Neural cell (in vitro differentiated cells): ENCODE measurements around the gene SLCO3A1. TPM values are rescaled to one million over a fixed set of nuclear protein-coding genes. Genes with fewer than 3 reads are reported as not detected.

ENCODE experiments used
- H2AFZ ChIP-seq: fragments of 200-600, 300-800 bp; sonication (generic), shearing (Covaris generic); 2 replicates; pipeline ENCODE4 v1.6.0; 2014; ENCODE audit warnings: low read depth, mild to moderate bottlenecking, antibody characterized with exemption, low read length, moderate library complexity
- H3F3A ChIP-seq: fragments of 200-600 bp; shearing (Covaris generic); 2 replicates; pipeline ENCODE4 v1.6.1; 2016; ENCODE audit warnings: mild to moderate bottlenecking, moderate library complexity, mixed read lengths, antibody characterized with exemption, low read length; ENCODE audit not compliant: insufficient read depth, poor library complexity, severe bottlenecking
- H3K27ac ChIP-seq: fragments of 200-600, 300-800 bp; sonication (generic), shearing (Covaris generic); 2 replicates; pipeline ENCODE4 v1.5.1; 2014; ENCODE audit warnings: mild to moderate bottlenecking, low read length, moderate library complexity
- H3K27me3 ChIP-seq: fragments of 300-800, 200-600 bp; sonication (generic), shearing (Covaris generic); 2 replicates; pipeline ENCODE4 v1.6.0; 2014; ENCODE audit warnings: mild to moderate bottlenecking, low read depth, low read length, moderate library complexity; ENCODE audit not compliant: insufficient read depth
- H3K36me3 ChIP-seq: fragments of 300-800, 200-600 bp; sonication (generic), shearing (Covaris generic); 2 replicates; pipeline ENCODE4 v1.5.1; 2014; ENCODE audit warnings: mild to moderate bottlenecking, antibody characterized with exemption, low read length, moderate library complexity; ENCODE audit not compliant: insufficient read depth
- H3K4me2 ChIP-seq: fragments of 300-800, 200-600 bp; sonication (generic), shearing (Covaris generic); 2 replicates; pipeline ENCODE4 v1.6.0; 2014; ENCODE audit warnings: mild to moderate bottlenecking, low read length
- H3K4me3 ChIP-seq: fragments of 300-800, 200-600 bp; sonication (generic), shearing (Covaris generic); 2 replicates; pipeline ENCODE4 v1.5.1; 2014; ENCODE audit warnings: mild to moderate bottlenecking, low read length, moderate library complexity
- H3K79me2 ChIP-seq: fragments of 200-600 bp; shearing (Covaris generic); replicated peaks from 2 replicates; pipeline ENCODE4 v1.6.0; 2014; ENCODE audit warnings: mild to moderate bottlenecking, low read length, moderate library complexity; ENCODE audit not compliant: insufficient read depth
- H3K9ac ChIP-seq: fragments of 300-800, 200-600 bp; sonication (generic), shearing (Covaris generic); 2 replicates; pipeline ENCODE4 v1.6.1; 2016; ENCODE audit warnings: mild to moderate bottlenecking, low read length, mixed read lengths
- H3K9me2 ChIP-seq: fragments of 200-600 bp; shearing (Covaris generic); 2 replicates; pipeline ENCODE4 v1.6.1; 2016; ENCODE audit warnings: mild to moderate bottlenecking, low read length, mixed read lengths; ENCODE audit not compliant: insufficient read depth
- H3K9me3 ChIP-seq: fragments of 200-600, 300-800 bp; sonication (generic), shearing (Covaris generic); 2 replicates; pipeline ENCODE4 v1.6.1; 2016; ENCODE audit warnings: mild to moderate bottlenecking, mixed run types, low read length, moderate library complexity, mixed read lengths
- H4K20me1 ChIP-seq: fragments of 200-600 bp; shearing (Covaris generic); 2 replicates; pipeline ENCODE4 v1.6.1; 2016; ENCODE audit warnings: mild to moderate bottlenecking, mixed run types; ENCODE audit not compliant: insufficient read depth
- CTCF ChIP-seq: fragments of 450-650 bp; IDR thresholded peaks from 2 replicates; pipeline ENCODE4 v1.5.1; 2014; ENCODE audit warnings: antibody characterized with exemption, mild to moderate bottlenecking, moderate library complexity; ENCODE audit not compliant: poor library complexity, severe bottlenecking
- EP300 ChIP-seq: fragments of 450-650 bp; conservative IDR thresholded peaks from 2 replicates; pipeline ENCODE4 v1.6.1; 2014; ENCODE audit warnings: antibody characterized with exemption, mild to moderate bottlenecking, moderate library complexity; ENCODE audit not compliant: poor library complexity, severe bottlenecking
- EZH2 ChIP-seq: fragments of 200-600, 300-800 bp; shearing (Covaris generic), sonication (generic); IDR thresholded peaks from 2 replicates; pipeline ENCODE4 v1.6.1; 2014; ENCODE audit warnings: antibody characterized with exemption, low read length, borderline replicate concordance, mild to moderate bottlenecking; ENCODE audit not compliant: insufficient read depth, poor library complexity, severe bottlenecking
- MXI1 ChIP-seq: fragments of 450-650 bp; conservative IDR thresholded peaks from 2 replicates; pipeline ENCODE4 v1.6.1; 2014; ENCODE audit warnings: antibody characterized with exemption, mild to moderate bottlenecking; ENCODE audit not compliant: poor library complexity, severe bottlenecking
- POLR2AphosphoS5 ChIP-seq: IDR thresholded peaks from 2 replicates; pipeline ENCODE4 v1.6.1; 2012
- RAD21 ChIP-seq: fragments of 450-650 bp; conservative IDR thresholded peaks from 2 replicates; pipeline ENCODE4 v1.6.1; 2014; ENCODE audit warnings: antibody characterized with exemption, mild to moderate bottlenecking, moderate library complexity
- REST ChIP-seq: IDR thresholded peaks from 2 replicates; pipeline ENCODE4 v1.6.1; 2012; ENCODE audit warnings: borderline replicate concordance
- SMC3 ChIP-seq: fragments of 450-650 bp; conservative IDR thresholded peaks from 2 replicates; pipeline ENCODE4 v1.6.1; 2014; ENCODE audit warnings: antibody characterized with exemption, mild to moderate bottlenecking, moderate library complexity; ENCODE audit not compliant: poor library complexity
- TAF1 ChIP-seq: IDR thresholded peaks from 2 replicates; pipeline ENCODE4 v1.6.1; 2012; ENCODE audit warnings: low read depth
- polyA plus RNA-seq: library from polyadenylated mRNA; depleted of rRNA; stranded (reverse); fragments of >200 nt; gene quantifications from 2 replicates; pipeline ENCODE4 v1.2.3, GENCODE V29; 2014

The SLCO3A1 gene
- polyA plus RNA-seq, 1 donor from 2014 or later: 14.2 TPM

GRCh38 chr15:92028389-92028724, 174.8 kb downstream of the SLCO3A1 start:
- Histone ChIP-seq H3K4me2 (no peak overlapping the region), H3K27ac (no peak overlapping the region), H3F3A (no peaks in the 10 kb centered on the region), H3K36me3 (no peaks in the 10 kb centered on the region), H4K20me1 (no peaks in the 10 kb centered on the region), H3K4me3 (no peak overlapping the region), H3K9me3 (no peaks in the 10 kb centered on the region), H3K79me2 (peaks cover 22% of the 10 kb centered on the region), H3K27me3 (no peaks in the 10 kb centered on the region), H2AFZ (no peak overlapping the region), H3K9me2 (no peaks in the 10 kb centered on the region), H3K9ac (no peak overlapping the region)
- TF ChIP-seq MXI1 (no peak), POLR2AphosphoS5 (no peak), TAF1 (no peak), EP300 (no peak), SMC3 (no peak), RAD21 (no peak), REST (no peak), EZH2 (no peak), CTCF (no peak)

- H3K36me3 ChIP-seq: no peaks in the 10 kb centered on the region
- no peaks in the 10 kb centered on the region for H3F3A ChIP-seq
- no peak overlapping the region for H3K9ac ChIP-seq
- H3K79me2 ChIP-seq: peaks cover 12% of the 10 kb centered on the region
- no peak for TF ChIP-seq TAF1
- no peak for TF ChIP-seq CTCF
- no peak for TF ChIP-seq EP300
- no peak for TF ChIP-seq POLR2AphosphoS5
- no peak for TF ChIP-seq REST
- TF ChIP-seq MXI1: no peak
- TF ChIP-seq EZH2: no peak
- TF ChIP-seq SMC3: no peak
- no peak for TF ChIP-seq RAD21
- no peak overlapping the region for H3K27ac ChIP-seq
- no peaks in the 10 kb centered on the region for H3K9me3 ChIP-seq
- H4K20me1 ChIP-seq: no peaks in the 10 kb centered on the region
- H3K9me2 ChIP-seq: no peaks in the 10 kb centered on the region
- H2AFZ ChIP-seq: no peak overlapping the region
- no peak overlapping the region for H3K4me3 ChIP-seq
- no peaks in the 10 kb centered on the region for H3K27me3 ChIP-seq
- no peak overlapping the region for H3K4me2 ChIP-seq
Observed at GRCh38 chr15:92029767-92030166, 176.3 kb downstream of the SLCO3A1 start.
